IMR-90 (cell line): ENCODE measurements around the gene TSC1.

Experiments
- BHLHE40 ChIP-seq: fragments of 150-350 bp; IDR thresholded peaks from 2 replicates; pipeline ENCODE4 v1.6.1; 2016; ENCODE audit warnings: mild to moderate bottlenecking, low read depth, low read length
- CEBPB ChIP-seq: IDR thresholded peaks from 2 replicates; pipeline ENCODE4 v1.6.1; 2012; ENCODE audit warnings: low read depth, low read length, improper control_type of control experiment
- FOS ChIP-seq: fragments of 150-350 bp; IDR thresholded peaks from 2 replicates; pipeline ENCODE4 v1.6.1; 2016; ENCODE audit warnings: low read depth, low read length
- MAFK ChIP-seq: IDR thresholded peaks from 2 replicates; pipeline ENCODE4 v1.6.1; 2012; ENCODE audit warnings: low read depth, low read length, improper control_type of control experiment
- MXI1 ChIP-seq: IDR thresholded peaks from 2 replicates; pipeline ENCODE4 v1.6.1; 2012; ENCODE audit warnings: low read depth, mild to moderate bottlenecking, low read length, moderate library complexity, borderline replicate concordance
- NFE2L2 ChIP-seq: fragments of 150-350 bp; IDR thresholded peaks from 2 replicates; pipeline ENCODE4 v1.6.1; 2016; ENCODE audit warnings: low read depth, mild to moderate bottlenecking, low read length
- POLR2A ChIP-seq: IDR thresholded peaks from 2 replicates; pipeline ENCODE4 v1.6.1; 2012; ENCODE audit warnings: mild to moderate bottlenecking, low read depth, low read length
- RAD21 ChIP-seq: IDR thresholded peaks from 2 replicates; pipeline ENCODE4 v1.6.1; 2012; ENCODE audit warnings: low read length, improper control_type of control experiment
- RFX5 ChIP-seq: IDR thresholded peaks from 2 replicates; pipeline ENCODE4 v1.8.0; 2012; ENCODE audit warnings: low read depth, mild to moderate bottlenecking, low read length, moderate library complexity
- SMC3 ChIP-seq: fragments of 150-350 bp; IDR thresholded peaks from 2 replicates; pipeline ENCODE4 v1.6.1; 2016; ENCODE audit warnings: low read depth, mild to moderate bottlenecking, antibody characterized with exemption, low read length, moderate library complexity
- TF ChIP-seq, protein P1 (sequence below): conservative IDR thresholded peaks from 2 replicates; pipeline ENCODE4 v1.5.1; 2012; ENCODE audit warnings: mild to moderate bottlenecking, low read depth, low read length, improper control_type of control experiment
- TF ChIP-seq, protein P2 (sequence below): fragments of 150-350 bp; IDR thresholded peaks from 2 replicates; pipeline ENCODE4 v1.6.1; 2016; ENCODE audit warnings: low read depth, mild to moderate bottlenecking, low read length, moderate library complexity, borderline replicate concordance
- TF ChIP-seq, protein P3 (sequence below): fragments of 150-350 bp; IDR thresholded peaks from 2 replicates; pipeline ENCODE4 v1.6.1; 2017; ENCODE audit warnings: mild to moderate bottlenecking, antibody characterized with exemption, low read length, low read depth

DNA sequence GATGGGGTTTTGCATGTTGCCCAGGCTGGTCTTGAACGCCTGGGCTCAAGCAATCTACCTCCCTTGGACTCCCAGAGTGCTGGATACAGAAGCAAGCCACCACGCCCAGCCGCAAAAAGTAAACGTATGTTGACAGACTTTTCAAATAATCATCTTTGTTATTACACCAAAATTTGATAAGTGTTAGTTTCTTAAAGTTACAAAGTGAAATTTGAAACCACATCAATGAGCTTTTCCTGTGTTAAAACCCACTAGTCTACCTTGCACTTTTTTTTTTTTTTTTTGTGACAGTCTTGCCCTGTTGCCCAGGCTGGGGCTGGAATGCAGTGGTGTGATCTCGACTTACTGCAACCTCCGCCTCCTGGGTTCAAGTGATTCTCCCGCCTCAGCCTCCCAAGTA, 35.8 kb downstream of the TSC1 start:
- TF ChIP-seq, protein P1, sequence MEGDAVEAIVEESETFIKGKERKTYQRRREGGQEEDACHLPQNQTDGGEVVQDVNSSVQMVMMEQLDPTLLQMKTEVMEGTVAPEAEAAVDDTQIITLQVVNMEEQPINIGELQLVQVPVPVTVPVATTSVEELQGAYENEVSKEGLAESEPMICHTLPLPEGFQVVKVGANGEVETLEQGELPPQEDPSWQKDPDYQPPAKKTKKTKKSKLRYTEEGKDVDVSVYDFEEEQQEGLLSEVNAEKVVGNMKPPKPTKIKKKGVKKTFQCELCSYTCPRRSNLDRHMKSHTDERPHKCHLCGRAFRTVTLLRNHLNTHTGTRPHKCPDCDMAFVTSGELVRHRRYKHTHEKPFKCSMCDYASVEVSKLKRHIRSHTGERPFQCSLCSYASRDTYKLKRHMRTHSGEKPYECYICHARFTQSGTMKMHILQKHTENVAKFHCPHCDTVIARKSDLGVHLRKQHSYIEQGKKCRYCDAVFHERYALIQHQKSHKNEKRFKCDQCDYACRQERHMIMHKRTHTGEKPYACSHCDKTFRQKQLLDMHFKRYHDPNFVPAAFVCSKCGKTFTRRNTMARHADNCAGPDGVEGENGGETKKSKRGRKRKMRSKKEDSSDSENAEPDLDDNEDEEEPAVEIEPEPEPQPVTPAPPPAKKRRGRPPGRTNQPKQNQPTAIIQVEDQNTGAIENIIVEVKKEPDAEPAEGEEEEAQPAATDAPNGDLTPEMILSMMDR: no peak
- no peak for TF ChIP-seq POLR2A
- no peak for TF ChIP-seq CEBPB
- no peak for TF ChIP-seq RAD21
- TF ChIP-seq, protein P2, sequence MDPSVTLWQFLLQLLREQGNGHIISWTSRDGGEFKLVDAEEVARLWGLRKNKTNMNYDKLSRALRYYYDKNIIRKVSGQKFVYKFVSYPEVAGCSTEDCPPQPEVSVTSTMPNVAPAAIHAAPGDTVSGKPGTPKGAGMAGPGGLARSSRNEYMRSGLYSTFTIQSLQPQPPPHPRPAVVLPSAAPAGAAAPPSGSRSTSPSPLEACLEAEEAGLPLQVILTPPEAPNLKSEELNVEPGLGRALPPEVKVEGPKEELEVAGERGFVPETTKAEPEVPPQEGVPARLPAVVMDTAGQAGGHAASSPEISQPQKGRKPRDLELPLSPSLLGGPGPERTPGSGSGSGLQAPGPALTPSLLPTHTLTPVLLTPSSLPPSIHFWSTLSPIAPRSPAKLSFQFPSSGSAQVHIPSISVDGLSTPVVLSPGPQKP: no peak
- no peak for TF ChIP-seq SMC3
- no peak for TF ChIP-seq BHLHE40
- TF ChIP-seq FOS: no peak
- TF ChIP-seq MAFK: no peak
- TF ChIP-seq NFE2L2: no peak
- TF ChIP-seq, protein P3, sequence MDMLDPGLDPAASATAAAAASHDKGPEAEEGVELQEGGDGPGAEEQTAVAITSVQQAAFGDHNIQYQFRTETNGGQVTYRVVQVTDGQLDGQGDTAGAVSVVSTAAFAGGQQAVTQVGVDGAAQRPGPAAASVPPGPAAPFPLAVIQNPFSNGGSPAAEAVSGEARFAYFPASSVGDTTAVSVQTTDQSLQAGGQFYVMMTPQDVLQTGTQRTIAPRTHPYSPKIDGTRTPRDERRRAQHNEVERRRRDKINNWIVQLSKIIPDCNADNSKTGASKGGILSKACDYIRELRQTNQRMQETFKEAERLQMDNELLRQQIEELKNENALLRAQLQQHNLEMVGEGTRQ: no peak
- no peak for TF ChIP-seq MXI1
- no peak for TF ChIP-seq RFX5
